Keratinocyte (primary cell): ENCODE data around the gene RNH1.

Experiments
- EZH2 ChIP-seq: IDR thresholded peaks from one replicate; pipeline ENCODE4 v1.6.1; 2012; ENCODE audit warnings: inconsistent platforms, mild to moderate bottlenecking, low read length, moderate library complexity
- TF ChIP-seq, protein P1 (sequence below), 3 experiments: IDR thresholded peaks in 1 of 3; conservative IDR thresholded peaks in 1 of 3; optimal IDR thresholded peaks in 1 of 3; 2 replicates in 2 of 3; 3 replicates in 1 of 3; pipeline versions ENCODE3 to v1.5.1; 2011; ENCODE audit warnings: low read length in 3 of 3, mild to moderate bottlenecking in 3 of 3, moderate library complexity in 2 of 3, control low read depth in 1 of 3, inconsistent platforms in 1 of 3; ENCODE audit not compliant: insufficient read depth in 2 of 3; ENCODE audit errors: extremely low read depth in 1 of 3

DNA sequence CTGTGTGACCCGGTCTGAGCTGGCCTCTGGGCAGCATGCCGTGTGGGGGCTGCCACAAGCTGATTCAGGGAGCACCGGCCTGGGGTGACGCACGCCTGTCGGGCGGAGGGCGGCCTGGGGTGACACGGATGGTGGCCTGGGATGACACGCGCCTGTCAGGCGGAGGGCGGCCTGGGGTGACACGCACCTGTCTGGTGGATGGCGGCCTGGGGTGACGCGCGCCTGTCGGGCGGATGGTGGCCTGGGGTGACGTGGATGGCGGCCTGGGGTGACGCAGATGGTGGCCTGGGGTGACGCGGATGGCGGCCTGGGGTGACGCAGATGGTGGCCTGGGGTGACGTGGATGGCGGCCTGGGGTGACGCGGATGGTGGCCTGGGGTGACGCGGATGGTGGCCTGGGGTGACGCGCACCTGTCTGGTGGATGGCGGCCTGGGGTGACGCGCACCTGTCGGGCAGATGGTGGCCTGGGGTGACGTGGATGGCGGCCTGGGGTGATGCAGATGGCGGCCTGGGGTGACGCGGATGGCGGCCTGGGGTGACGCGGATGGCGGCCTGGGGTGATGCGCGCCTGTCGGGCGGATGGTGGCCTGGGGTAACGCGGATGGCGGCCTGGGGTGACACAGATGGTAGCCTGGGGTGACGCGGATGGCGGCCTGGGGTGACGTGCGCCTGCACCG is 35.4 kb downstream of the RNH1 start:
- TF ChIP-seq, protein P1, sequence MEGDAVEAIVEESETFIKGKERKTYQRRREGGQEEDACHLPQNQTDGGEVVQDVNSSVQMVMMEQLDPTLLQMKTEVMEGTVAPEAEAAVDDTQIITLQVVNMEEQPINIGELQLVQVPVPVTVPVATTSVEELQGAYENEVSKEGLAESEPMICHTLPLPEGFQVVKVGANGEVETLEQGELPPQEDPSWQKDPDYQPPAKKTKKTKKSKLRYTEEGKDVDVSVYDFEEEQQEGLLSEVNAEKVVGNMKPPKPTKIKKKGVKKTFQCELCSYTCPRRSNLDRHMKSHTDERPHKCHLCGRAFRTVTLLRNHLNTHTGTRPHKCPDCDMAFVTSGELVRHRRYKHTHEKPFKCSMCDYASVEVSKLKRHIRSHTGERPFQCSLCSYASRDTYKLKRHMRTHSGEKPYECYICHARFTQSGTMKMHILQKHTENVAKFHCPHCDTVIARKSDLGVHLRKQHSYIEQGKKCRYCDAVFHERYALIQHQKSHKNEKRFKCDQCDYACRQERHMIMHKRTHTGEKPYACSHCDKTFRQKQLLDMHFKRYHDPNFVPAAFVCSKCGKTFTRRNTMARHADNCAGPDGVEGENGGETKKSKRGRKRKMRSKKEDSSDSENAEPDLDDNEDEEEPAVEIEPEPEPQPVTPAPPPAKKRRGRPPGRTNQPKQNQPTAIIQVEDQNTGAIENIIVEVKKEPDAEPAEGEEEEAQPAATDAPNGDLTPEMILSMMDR (optimal IDR thresholded peaks at IDR 0.05 in 1 of 3, IDR thresholded peaks at IDR 0.05 in 1 of 3, conservative IDR thresholded peaks at IDR 0.05 in 1 of 3; ENCODE audit: extremely low read depth in 1 of 3, insufficient read depth in 2 of 3, low read length in 3 of 3): no peak
- no peak for TF ChIP-seq EZH2
